Astrocyte (in vitro differentiated cells and primary cell): ENCODE results near the gene SLC6A4. TPM values are rescaled to one million over a fixed set of nuclear protein-coding genes. Genes with fewer than 3 reads are reported as not detected.

Experiments used
- DNase-seq: peaks from one replicate; pipeline ENCODE4 v3.0.0-alpha.2; 2010; ENCODE audit warnings: low read depth
- FAIRE-seq: peaks from 2 replicates; lab custom pipeline; 2011; peaks lifted over from hg19 to GRCh38; lab: Jason Lieb, UNC
- H2AFZ ChIP-seq: 2 replicates; pipeline ENCODE4 v1.6.0; 2012; ENCODE audit warnings: low read depth, low read length, inconsistent platforms
- H3K27ac ChIP-seq: 2 replicates; pipeline ENCODE4 v1.5.1; 2011; ENCODE audit warnings: low read depth, low read length, inconsistent platforms
- H3K27me3 ChIP-seq: 2 replicates; pipeline ENCODE4 v1.6.0; 2011; ENCODE audit warnings: low read length, inconsistent platforms; ENCODE audit not compliant: insufficient read depth
- H3K36me3 ChIP-seq: 2 replicates; pipeline ENCODE4 v1.5.1; 2011; ENCODE audit warnings: low read length, inconsistent platforms; ENCODE audit not compliant: insufficient read depth
- H3K4me1 ChIP-seq: 2 replicates; pipeline ENCODE4 v1.5.1; 2011; ENCODE audit warnings: low read length, inconsistent platforms; ENCODE audit not compliant: insufficient read depth
- H3K4me2 ChIP-seq: 2 replicates; pipeline ENCODE4 v1.6.0; 2012; ENCODE audit warnings: low read length, inconsistent platforms
- H3K4me3 ChIP-seq: 2 replicates; pipeline ENCODE4 v1.5.1; 2011; ENCODE audit warnings: low read depth, mild to moderate bottlenecking, low read length, inconsistent platforms; ENCODE audit not compliant: insufficient read depth
- H3K79me2 ChIP-seq: 2 replicates; pipeline ENCODE4 v1.6.0; 2012; ENCODE audit warnings: mild to moderate bottlenecking, low read length, inconsistent platforms; ENCODE audit not compliant: insufficient read depth
- H3K9ac ChIP-seq: 2 replicates; pipeline ENCODE4 v1.6.0; 2012; ENCODE audit warnings: mild to moderate bottlenecking, low read length, inconsistent platforms
- H3K9me3 ChIP-seq: 2 replicates; pipeline ENCODE4 v1.5.1; 2012; ENCODE audit warnings: low read depth, mild to moderate bottlenecking, low read length, inconsistent platforms; ENCODE audit not compliant: insufficient read depth
- H4K20me1 ChIP-seq: 2 replicates; pipeline ENCODE4 v1.6.0; 2012; ENCODE audit warnings: low read length, inconsistent platforms; ENCODE audit not compliant: insufficient read depth
- H3K27ac Mint-ChIP-seq: one replicate; pipeline ENCODE4 v1.8.0; 2021; ENCODE audit warnings: mild to moderate bottlenecking, mixed read lengths; ENCODE audit not compliant: unreplicated experiment
- H3K27me3 Mint-ChIP-seq: one replicate; pipeline ENCODE4 v1.8.0; 2021; ENCODE audit warnings: low read depth, mixed read lengths; ENCODE audit not compliant: unreplicated experiment
- H3K36me3 Mint-ChIP-seq: one replicate; pipeline ENCODE4 v1.8.0; 2021; ENCODE audit warnings: low read depth, mixed read lengths; ENCODE audit not compliant: unreplicated experiment
- H3K4me1 Mint-ChIP-seq: one replicate; pipeline ENCODE4 v1.8.0; 2021; ENCODE audit warnings: low read depth, mixed read lengths; ENCODE audit not compliant: unreplicated experiment
- H3K4me3 Mint-ChIP-seq: one replicate; pipeline ENCODE4 v1.8.0; 2021; ENCODE audit warnings: mild to moderate bottlenecking, moderate library complexity, mixed read lengths; ENCODE audit not compliant: unreplicated experiment
- H3K9me3 Mint-ChIP-seq: one replicate; pipeline ENCODE4 v1.8.0; 2021; ENCODE audit warnings: mild to moderate bottlenecking, mixed read lengths; ENCODE audit not compliant: unreplicated experiment
- CTCF ChIP-seq: IDR thresholded peaks from 2 replicates; pipeline ENCODE4 v1.5.1; 2011; ENCODE audit warnings: low read depth, mild to moderate bottlenecking, inconsistent platforms, low read length, moderate library complexity; ENCODE audit not compliant: insufficient read depth
- EZH2 ChIP-seq: IDR thresholded peaks from 2 replicates; pipeline ENCODE4 v1.6.1; 2012; ENCODE audit warnings: mild to moderate bottlenecking, low read length, inconsistent platforms; ENCODE audit not compliant: insufficient read depth
- total RNA-seq: library from RNA; stranded (reverse); gene quantifications from 2 replicates; pipeline ENCODE4 v1.2.1, GENCODE V29; 2021

SLC6A4 gene
- total RNA-seq, 1 donor from 2014 or later: not detected

GRCh38 chr17:30158896-30159625, 76.4 kb downstream of the SLC6A4 start:
- H3K4me1 ChIP-seq: no peaks in the 10 kb centered on the region
- no peak overlapping the region for H3K4me3 Mint-ChIP-seq
- H3K4me3 ChIP-seq: no peak overlapping the region
- H3K79me2 ChIP-seq: peaks cover 90% of the 10 kb centered on the region
- H2AFZ ChIP-seq: no peak overlapping the region
- H3K9me3 ChIP-seq: no peaks in the 10 kb centered on the region
- H3K27me3 ChIP-seq: no peaks in the 10 kb centered on the region
- peaks cover 43% of the 10 kb centered on the region for H4K20me1 ChIP-seq
- H3K36me3 Mint-ChIP-seq: peaks cover 12% of the 10 kb centered on the region
- no peak overlapping the region for H3K27ac ChIP-seq
- H3K36me3 ChIP-seq: peaks cover 6% of the 10 kb centered on the region
- no peak overlapping the region for H3K9ac ChIP-seq
- DNase-seq (no peak), FAIRE-seq (no peak)
- no peak overlapping the region for H3K4me2 ChIP-seq
- TF ChIP-seq CTCF (no peak), EZH2 (no peak)
- H3K27me3 Mint-ChIP-seq: no peaks in the 10 kb centered on the region
- H3K27ac Mint-ChIP-seq: no peak overlapping the region
- no peaks in the 10 kb centered on the region for H3K4me1 Mint-ChIP-seq
- H3K9me3 Mint-ChIP-seq: peaks cover 2% of the 10 kb centered on the region

GRCh38 chr17:30155389-30155788, 80.1 kb downstream of the SLC6A4 start:
- no peaks in the 10 kb centered on the region for H3K27me3 Mint-ChIP-seq
- no peaks in the 10 kb centered on the region for H3K9me3 Mint-ChIP-seq
- Histone ChIP-seq H3K27me3 (no peaks in the 10 kb centered on the region), H3K9me3 (no peaks in the 10 kb centered on the region), H3K4me1 (no peaks in the 10 kb centered on the region), H3K9ac (no peak overlapping the region), H3K4me3 (no peak overlapping the region), H3K4me2 (no peak overlapping the region), H2AFZ (no peak overlapping the region), H3K27ac (no peak overlapping the region), H3K79me2 (peaks cover 87% of the 10 kb centered on the region), H4K20me1 (peaks cover 56% of the 10 kb centered on the region), H3K36me3 (peaks cover 5% of the 10 kb centered on the region)
- no peaks in the 10 kb centered on the region for H3K4me1 Mint-ChIP-seq
- no peak for DNase-seq
- TF ChIP-seq CTCF (no peak), EZH2 (no peak)
- H3K27ac Mint-ChIP-seq: no peak overlapping the region
- H3K4me3 Mint-ChIP-seq: no peak overlapping the region
- no peak for FAIRE-seq
- peaks cover 12% of the 10 kb centered on the region for H3K36me3 Mint-ChIP-seq

- no peak overlapping the region for H3K4me3 ChIP-seq
- no peak overlapping the region for H3K9ac ChIP-seq
- H3K27me3 Mint-ChIP-seq: no peaks in the 10 kb centered on the region
- H3K27ac Mint-ChIP-seq: no peak overlapping the region
- H3K4me2 ChIP-seq: no peak overlapping the region
- no peak overlapping the region for H3K4me3 Mint-ChIP-seq
- H3K36me3 ChIP-seq: peaks cover 4% of the 10 kb centered on the region
- no peaks in the 10 kb centered on the region for H3K27me3 ChIP-seq
- no peaks in the 10 kb centered on the region for H3K9me3 Mint-ChIP-seq
- peaks cover 2% of the 10 kb centered on the region for H3K4me1 Mint-ChIP-seq
- H3K27ac ChIP-seq: no peak overlapping the region
- H3K79me2 ChIP-seq: peaks cover 84% of the 10 kb centered on the region
- no peaks in the 10 kb centered on the region for H3K4me1 ChIP-seq
- H3K36me3 Mint-ChIP-seq: peaks cover 6% of the 10 kb centered on the region
- FAIRE-seq: no peak
- H3K9me3 ChIP-seq: no peaks in the 10 kb centered on the region
- no peak for DNase-seq
- H2AFZ ChIP-seq: no peak overlapping the region
- TF ChIP-seq EZH2 (no peak), CTCF (no peak)
- peaks cover 49% of the 10 kb centered on the region for H4K20me1 ChIP-seq
These were observed 82.0 kb downstream of the SLC6A4 start for GRCh38 chr17:30153463-30153862.
